Islet of Langerhans (tissue), 1 donor: ENCODE results near the gene HES1.

Source experiments
- FAIRE-seq: peaks from one replicate; lab custom pipeline; 2011; peaks lifted over from hg19 to GRCh38; lab: Jason Lieb, UNC

HES1 gene

GRCh38 chr3:194167480-194168282 lies 31.7 kb downstream of the HES1 start:
- no peak for FAIRE-seq

GRCh38 chr3:194168994-194169393 lies 33.0 kb downstream of the HES1 start:
- no peak for FAIRE-seq

DNA sequence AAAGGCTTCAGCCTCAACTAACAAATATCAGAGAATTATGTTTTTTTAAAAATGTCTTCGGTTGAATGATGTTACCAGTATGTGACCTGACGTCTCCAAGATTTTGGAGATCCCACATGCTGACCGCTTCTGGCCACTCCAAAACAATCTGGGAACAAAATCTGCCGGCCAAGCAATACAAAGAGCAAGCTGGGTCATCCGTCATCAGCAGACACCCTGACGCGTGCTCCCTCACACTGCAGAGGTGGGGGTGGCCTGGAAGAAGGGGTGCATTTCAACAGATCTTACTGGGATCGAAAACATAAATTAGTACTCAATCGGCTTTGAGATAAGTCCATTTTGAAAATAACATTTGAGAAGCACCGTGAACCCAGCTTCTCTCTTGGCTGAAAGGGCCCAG lies 33.6 kb downstream of the HES1 start:
- FAIRE-seq: no peak

DNA sequence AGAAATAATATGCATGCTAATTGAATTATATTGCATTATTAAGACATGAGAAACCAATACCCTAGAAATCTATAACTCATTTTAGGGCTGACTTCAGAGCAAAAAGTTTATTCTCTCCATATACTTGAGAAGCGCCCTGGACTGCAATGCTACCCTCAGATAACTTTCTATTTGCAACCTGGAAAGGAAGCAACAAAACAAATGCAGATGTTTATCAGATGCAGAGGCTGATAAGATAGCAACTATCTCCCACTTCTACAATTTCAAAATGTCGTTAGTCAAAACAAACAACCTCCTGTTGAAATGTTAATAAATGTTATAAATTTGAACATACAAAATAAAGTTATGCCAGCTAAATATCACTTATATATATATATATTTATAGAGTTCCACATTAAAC lies 34.8 kb downstream of the HES1 start:
- FAIRE-seq: no peak

DNA sequence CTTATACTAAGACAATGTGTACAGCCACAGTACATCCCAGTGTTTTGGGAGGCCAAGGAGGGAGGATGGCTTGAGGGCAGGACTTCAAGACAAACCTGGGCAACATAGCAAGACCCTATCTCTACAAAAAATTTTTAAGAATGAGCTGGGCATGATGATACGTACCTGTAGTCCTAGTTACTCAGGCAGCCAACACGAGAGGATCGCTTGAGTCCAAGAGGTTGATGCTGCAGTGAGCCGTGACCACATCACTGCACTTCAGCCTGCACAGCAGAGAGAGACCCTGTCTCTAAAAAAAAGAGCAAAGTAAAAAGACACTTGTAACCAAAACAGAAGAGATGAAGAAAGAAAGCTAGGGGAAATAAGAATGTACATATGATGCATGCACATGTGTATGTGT lies 38.5 kb downstream of the HES1 start:
- FAIRE-seq: no peak

DNA sequence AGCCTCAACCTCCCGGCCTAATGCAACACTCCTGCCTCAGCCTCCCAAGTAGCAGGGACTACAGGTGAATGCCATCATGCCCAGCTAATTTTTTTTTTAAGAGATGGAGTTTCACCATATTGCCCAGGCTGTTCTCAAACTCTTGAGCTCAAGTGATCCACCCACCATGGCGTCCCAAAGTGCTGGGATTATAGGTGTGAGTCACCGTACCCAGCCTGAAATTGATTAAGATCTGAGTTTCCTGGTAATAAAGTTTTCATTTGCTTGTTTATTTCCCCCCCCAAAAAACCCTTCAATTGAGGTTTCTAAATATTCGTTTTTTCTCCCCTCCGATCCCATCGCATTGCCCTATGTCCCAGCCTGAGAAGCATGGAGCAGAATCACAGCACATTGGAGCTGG lies 39.0 kb downstream of the HES1 start:
- no peak for FAIRE-seq

DNA sequence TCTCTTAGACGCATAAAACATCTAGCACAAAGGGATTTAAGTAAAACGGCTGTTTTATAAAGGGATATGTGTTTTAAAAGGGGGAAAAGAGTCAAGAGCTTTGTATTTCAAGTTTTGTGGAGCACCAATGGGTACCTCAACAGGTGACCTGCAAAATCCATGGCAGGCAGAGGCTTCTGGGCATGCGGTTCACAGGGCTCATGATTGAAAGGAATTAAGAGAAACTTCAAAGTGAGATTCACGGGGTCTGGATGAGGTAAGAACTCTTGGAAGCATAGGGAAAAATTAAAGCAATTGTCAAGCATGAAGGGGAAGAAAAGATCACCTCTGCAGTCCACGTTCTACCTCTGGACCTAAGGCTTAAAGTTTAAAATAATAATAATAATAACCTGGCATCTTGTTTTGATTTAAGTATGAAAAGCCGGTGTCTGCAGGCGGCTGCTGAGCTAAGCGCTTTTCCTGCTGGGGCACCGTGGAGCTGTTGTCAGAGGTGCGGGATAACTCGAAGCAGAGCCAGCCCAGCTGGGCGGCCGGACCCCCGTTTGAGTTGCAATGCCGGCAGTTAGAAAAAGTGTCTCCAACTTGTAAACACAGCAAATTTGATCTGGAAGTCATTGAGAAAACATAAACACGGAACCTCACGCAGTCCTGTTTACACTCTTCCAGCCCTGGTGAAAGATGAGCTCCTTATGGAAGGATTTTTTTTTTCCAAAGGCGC lies 40.5 kb downstream of the HES1 start:
- no peak for FAIRE-seq

DNA sequence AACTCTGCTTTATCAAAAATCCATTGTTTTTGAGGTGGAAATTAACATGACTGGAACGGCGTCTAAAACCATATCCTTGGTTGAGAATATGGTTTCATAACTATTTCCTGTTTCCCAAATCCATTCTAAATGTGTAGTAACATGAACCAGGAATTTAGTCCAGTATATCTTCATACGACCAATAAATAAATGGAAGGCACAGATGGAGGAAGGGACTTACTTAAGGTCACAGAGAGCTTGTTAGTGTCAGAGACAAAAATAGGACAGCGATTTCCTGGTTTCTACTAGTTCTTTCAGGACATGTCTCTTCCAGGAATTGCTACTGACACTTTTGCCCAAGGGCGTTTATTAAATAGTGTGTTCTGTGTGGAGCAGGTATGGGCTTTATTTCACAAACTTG lies 41.2 kb downstream of the HES1 start:
- FAIRE-seq: no peak

DNA sequence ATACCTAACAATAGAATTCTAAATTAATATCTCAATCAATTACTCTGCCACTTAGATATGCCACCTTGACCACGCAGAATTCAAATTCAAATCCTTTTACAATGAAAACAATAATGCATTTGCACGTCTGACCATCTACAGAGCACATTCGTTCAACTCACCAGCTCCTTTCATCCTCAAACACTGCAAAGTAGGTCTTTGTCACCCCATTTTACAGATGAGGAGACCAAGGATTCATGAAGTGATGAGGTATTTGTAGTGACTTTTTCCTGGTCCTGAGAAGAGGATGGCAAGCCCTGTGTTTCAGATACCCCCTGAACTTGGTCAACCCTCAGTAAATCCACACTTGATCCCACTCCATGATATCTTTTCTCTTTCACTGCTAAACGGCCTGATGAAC lies 42.2 kb downstream of the HES1 start:
- no peak for FAIRE-seq

DNA sequence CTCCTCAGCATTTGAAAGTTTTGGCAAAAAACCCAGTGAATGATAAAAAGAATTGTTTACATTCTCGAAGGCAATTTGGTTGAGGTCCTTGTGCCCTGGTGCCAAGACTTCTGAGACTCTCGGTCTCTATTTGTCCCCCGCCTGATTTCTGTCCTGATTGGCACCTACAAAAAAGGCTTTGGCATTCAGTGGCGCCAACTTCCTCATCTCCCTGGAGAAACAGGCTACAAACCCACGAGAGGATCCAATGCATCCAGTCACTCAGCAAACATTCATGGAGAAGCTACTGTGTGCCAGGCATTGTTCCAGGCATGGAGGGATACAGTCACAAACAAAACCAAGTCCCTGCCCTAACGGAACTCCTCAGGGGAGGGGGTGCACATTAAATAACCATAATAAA lies 42.7 kb downstream of the HES1 start:
- FAIRE-seq: no peak

GRCh38 chr3:194180570-194180969 lies 44.6 kb downstream of the HES1 start:
- FAIRE-seq: no peak

- FAIRE-seq: no peak
These were observed 45.9 kb downstream of the HES1 start for GRCh38 chr3:194181612-194182529.

DNA sequence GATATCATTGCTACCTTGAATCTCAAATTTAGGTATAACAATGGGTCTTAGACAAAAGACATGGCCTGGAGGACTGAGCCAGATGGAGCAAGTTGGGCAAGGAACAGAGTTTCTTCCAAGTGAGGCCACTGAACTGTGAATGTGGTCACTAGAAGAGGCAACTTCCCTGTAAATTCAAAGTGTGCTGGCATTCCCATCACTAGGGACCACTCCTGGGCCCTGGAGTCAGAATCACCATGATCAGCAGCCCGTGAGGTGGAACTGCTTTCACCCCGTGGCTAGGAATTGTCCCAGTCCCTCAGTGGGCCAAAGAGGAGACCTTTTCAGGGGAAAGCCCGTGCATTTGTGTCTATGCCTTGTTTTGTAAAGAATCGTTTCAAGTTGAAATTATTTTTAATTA lies 47.3 kb downstream of the HES1 start:
- FAIRE-seq: no peak

DNA sequence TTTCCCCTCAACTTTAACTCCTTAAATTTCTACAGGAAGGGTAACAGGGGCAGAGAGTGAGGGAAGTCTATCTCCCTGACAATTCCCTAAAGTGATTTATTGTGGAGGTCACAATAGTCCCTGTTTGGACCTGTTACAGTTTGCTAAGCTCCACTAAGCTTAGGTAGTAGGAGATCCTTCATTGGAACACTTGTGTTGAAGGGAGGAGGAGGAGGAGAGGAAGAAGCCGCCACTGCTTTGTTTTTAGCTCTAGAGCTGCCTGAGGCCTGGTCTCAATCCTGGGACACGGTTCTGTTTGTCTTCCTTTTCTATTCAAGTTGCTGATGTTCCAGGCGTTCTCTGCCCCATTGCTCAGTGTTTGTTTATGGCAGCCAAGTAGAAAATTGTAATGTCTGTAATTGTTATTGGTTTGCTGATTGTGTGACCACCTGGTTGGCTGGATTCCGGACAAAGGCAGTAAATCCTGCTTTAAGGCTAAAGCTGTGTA lies 48.4 kb downstream of the HES1 start:
- FAIRE-seq: peak; percentile 82

DNA sequence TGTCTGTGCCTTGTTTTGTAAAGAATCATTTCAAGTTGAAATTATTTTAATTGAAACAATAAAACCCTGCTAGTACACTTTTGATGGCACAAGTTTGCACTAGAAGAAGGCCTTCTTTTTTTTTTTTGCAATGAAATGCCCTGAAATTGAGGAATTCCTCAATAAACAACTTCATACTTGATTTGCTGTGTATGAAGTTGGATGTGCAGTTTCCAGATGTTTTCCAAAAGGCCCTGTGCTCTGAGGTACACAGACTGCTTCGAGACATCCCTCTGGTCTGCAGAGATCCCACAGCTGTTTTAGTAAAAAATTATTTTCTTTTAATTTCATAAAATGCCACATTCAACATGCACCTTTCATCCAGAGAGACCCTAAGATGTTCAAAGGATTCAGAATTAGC lies 48.9 kb downstream of the HES1 start:
- no peak for FAIRE-seq

GRCh38 chr3:194185221-194185620 lies 49.3 kb downstream of the HES1 start:
- no peak for FAIRE-seq

- FAIRE-seq: no peak
These were observed 51.4 kb downstream of the HES1 start for GRCh38 chr3:194187233-194187944.
